ENCODE measurements around the gene LIPI. TPM values are rescaled to one million over a fixed set of nuclear protein-coding genes. Genes with fewer than 3 reads are reported as not detected.

LIPI gene
- total and polyA plus RNA-seq, 2 experiments from 2014 or later: not detected

- H3K9me3 ChIP-seq (ENCODE audit: low read depth): no peaks in the 10 kb centered on the region
- no peak overlapping the region for H3K4me3 ChIP-seq
- H3K36me3 ChIP-seq (replicated peaks; ENCODE audit: insufficient read depth, low read depth): no peaks in the 10 kb centered on the region
- no peak overlapping the region for H3K4me2 ChIP-seq
- no peak overlapping the region for H2AFZ ChIP-seq
- no peaks in the 10 kb centered on the region for H4K20me1 ChIP-seq (ENCODE audit: insufficient read depth, poor library complexity, severe bottlenecking)
- H3K4me1 ChIP-seq (ENCODE audit: insufficient read depth): no peaks in the 10 kb centered on the region
- no peak overlapping the region for H3K27ac ChIP-seq
- H3K9me2 ChIP-seq (replicated peaks; ENCODE audit: insufficient read depth): no peaks in the 10 kb centered on the region
- no peaks in the 10 kb centered on the region for H3K27me3 ChIP-seq
- no peak for DNase-seq (ENCODE audit: low spot score)
- no peaks in the 10 kb centered on the region for H3K79me2 ChIP-seq
- WGBS (ENCODE audit: low lambda C conversion rate, missing lambda C conversion rate): 96% methylated on average over 41 of the region's 46 CpGs
- TF ChIP-seq CTCF (IDR thresholded peaks at IDR 0.05; ENCODE audit: poor library complexity) (no peak), EZH2phosphoT487 (IDR thresholded peaks at IDR 0.05; ENCODE audit: low read depth, severe bottlenecking, unreplicated experiment) (no peak), EZH2 (IDR thresholded peaks at IDR 0.05; ENCODE audit: borderline replicate concordance) (no peak)
These were observed 137.8 kb downstream of the LIPI start for GRCh38 chr21:14072761-14073535.

- H3K79me2 ChIP-seq: no peaks in the 10 kb centered on the region
- 97% methylated on average over 36 of the region's 44 CpGs for WGBS (ENCODE audit: low lambda C conversion rate, missing lambda C conversion rate)
- H3K27ac ChIP-seq: no peak overlapping the region
- no peaks in the 10 kb centered on the region for H3K27me3 ChIP-seq
- H3K4me3 ChIP-seq: no peak overlapping the region
- no peaks in the 10 kb centered on the region for H3K4me1 ChIP-seq (ENCODE audit: insufficient read depth)
- no peak overlapping the region for H3K4me2 ChIP-seq
- H2AFZ ChIP-seq: no peak overlapping the region
- no peaks in the 10 kb centered on the region for H4K20me1 ChIP-seq (ENCODE audit: insufficient read depth, poor library complexity, severe bottlenecking)
- H3K9me2 ChIP-seq (replicated peaks; ENCODE audit: insufficient read depth): no peaks in the 10 kb centered on the region
- TF ChIP-seq CTCF (IDR thresholded peaks at IDR 0.05; ENCODE audit: poor library complexity): no peak
- no peak for TF ChIP-seq EZH2phosphoT487 (IDR thresholded peaks at IDR 0.05; ENCODE audit: low read depth, severe bottlenecking, unreplicated experiment)
- TF ChIP-seq EZH2 (IDR thresholded peaks at IDR 0.05; ENCODE audit: borderline replicate concordance): no peak
- DNase-seq (ENCODE audit: low spot score): no peak
- H3K9me3 ChIP-seq (ENCODE audit: low read depth): no peaks in the 10 kb centered on the region
- H3K36me3 ChIP-seq (replicated peaks; ENCODE audit: insufficient read depth, low read depth): no peaks in the 10 kb centered on the region
These were observed 138.6 kb downstream of the LIPI start for GRCh38 chr21:14071902-14072734.

DNA sequence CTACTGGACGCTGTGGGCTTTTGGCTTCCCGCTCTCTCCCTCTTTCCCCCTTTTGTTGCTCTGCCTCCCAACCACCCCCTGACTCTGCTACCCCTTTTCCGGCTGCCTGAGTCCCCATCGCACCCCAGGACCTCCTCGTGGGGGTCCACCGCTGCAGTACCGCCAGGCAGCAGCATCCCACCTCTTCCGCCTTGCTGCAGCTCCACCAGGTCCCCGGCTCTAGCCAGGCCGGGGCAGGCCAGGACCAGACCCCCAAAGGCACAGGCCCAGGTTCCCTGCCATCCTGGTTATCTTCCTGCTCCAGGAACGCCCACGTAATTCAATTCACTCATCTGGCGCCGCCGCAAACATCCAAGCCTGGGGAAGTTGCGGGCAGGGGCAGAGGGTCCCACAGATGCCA lies 139.8 kb downstream of the LIPI start:
- 98% methylated on average over 16 of the region's 16 CpGs for WGBS (ENCODE audit: low lambda C conversion rate, missing lambda C conversion rate)
- Histone ChIP-seq H3K27ac (no peak overlapping the region), H3K9me3 (ENCODE audit: low read depth) (no peaks in the 10 kb centered on the region), H3K4me3 (no peak overlapping the region), H3K4me2 (no peak overlapping the region), H3K36me3 (replicated peaks; ENCODE audit: insufficient read depth, low read depth) (no peaks in the 10 kb centered on the region), H3K27me3 (no peaks in the 10 kb centered on the region), H4K20me1 (ENCODE audit: insufficient read depth, poor library complexity, severe bottlenecking) (no peaks in the 10 kb centered on the region), H3K4me1 (ENCODE audit: insufficient read depth) (no peaks in the 10 kb centered on the region), H3K79me2 (no peaks in the 10 kb centered on the region), H2AFZ (no peak overlapping the region), H3K9me2 (replicated peaks; ENCODE audit: insufficient read depth) (no peaks in the 10 kb centered on the region)
- no peak for TF ChIP-seq CTCF (IDR thresholded peaks at IDR 0.05; ENCODE audit: poor library complexity)
- no peak for DNase-seq (ENCODE audit: low spot score)
